Stimulated activated naive CD8-positive, alpha-beta T cell treated with anti-CD3 and anti-CD28 coated beads, Interleukin-15, Interleukin-2, amounts not matched to agents 100 U/mL and 50 U/mL, for 24 hours (primary cell): Measurements from ENCODE around the gene FAM118B.
A peak's percentile ranks its signal among the peaks of the same experiment; 100 is the strongest.
"Not testable (repeated sequence)": the region's sequence is repeated elsewhere in the genome, so short reads cannot be mapped to it uniquely, and the experiment has no call there.

ENCODE experiments used
- ATAC-seq: fragments of 150-1000 bp; cut with Tn5 transposase; one replicate; pipeline ENCODE4 v1.10.0; 2021
- DNase-seq: peaks from one replicate; pipeline ENCODE4 v3.0.0; 2021

The FAM118B gene

DNA sequence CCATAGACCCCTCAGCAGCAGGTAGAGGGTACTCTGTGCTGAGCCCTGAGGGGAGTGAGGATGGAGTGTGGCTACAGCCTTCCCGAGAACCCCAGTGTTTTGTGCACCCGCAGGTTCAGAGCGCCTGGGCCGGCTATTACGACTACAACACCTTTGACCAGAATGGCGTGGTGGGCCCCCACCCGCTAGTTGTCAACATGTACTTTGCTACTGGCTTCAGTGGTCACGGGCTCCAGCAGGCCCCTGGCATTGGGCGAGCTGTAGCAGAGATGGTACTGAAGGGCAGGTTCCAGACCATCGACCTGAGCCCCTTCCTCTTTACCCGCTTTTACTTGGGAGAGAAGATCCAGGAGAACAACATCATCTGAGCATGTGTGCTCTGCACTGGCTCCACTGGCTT is 65.7 kb downstream of the FAM118B start:
- DNase-seq (no peak), ATAC-seq (no peak)

DNA sequence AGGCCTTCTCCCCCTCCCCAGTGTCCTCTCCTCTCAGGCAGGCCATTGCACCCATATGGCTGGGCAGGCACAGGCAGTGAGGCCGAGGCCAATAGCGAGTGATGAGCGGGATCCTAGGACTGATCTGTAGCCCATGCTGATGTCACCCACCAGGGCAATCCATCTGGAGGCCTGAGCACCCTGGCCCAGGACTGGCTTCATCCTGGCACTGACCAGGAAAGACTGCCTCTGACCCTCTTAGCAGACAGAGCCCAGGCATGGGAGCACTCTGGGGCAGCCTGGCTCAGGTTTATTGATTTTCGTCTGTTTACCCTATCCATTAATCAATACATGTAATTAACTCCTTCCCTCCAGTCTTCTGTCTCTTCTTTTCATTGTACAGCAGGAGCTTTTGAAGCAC is 66.2 kb downstream of the FAM118B start:
- no peak for DNase-seq
- no peak for ATAC-seq

DNA sequence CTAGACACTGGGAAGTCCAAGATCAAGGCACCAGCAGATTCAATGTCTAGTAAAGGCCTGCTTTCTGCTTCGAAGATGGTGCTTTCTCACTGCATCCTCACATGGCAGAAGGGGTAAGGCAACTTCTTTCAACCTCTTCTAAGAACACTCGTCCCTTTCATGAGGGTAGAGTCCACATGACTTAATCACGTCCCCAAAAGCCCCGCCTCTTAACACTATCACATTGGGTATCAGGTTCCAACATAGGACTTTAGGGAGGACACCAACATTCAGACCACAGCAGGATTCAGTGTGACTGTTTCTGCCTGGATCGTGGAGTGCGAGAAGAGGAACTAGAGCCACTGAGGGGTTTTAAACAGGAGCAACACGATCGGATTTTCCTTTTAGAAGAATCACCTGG is 67.6 kb downstream of the FAM118B start:
- DNase-seq (no peak), ATAC-seq (no peak)

DNA sequence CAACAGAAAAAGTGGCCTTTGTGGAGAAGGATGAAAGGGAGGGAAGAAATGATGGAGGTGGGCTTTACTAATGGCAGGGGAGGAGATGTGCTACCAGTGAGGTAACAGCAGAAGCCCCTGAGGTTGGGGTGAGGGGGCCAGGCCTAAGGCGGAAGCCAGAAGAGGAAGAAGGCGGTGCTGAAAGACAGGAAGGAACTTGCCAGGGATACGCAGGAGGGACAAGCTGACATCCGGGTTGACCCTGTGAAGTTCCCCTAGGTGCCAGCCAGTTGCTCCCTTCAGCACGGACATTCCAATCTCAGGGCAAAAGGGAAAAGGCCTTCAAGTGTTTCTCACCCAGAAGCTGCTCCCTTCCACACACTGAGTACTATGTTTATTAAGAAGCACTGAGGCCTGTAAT is 69.0 kb downstream of the FAM118B start:
- ATAC-seq (no peak), DNase-seq (no peak)

DNA sequence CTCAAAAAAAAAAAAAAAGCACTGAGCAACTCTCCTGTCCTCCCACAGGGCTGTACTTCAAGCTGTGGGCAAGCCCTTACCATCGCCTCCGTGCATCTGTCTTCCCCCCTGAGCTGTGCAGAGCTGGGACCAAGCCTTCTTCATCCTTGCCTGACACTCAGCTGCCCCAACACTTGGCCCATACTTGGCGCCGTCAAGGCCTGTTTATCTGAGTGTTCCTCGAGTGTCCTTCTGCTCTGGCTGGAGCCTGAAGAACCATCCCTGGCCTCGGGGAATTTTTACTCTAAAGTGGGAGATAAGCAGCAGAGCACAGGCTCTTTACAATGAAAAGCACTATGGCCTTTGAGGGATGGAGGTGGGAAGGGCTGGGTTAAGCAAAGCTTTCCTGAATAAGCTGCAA is 69.7 kb downstream of the FAM118B start:
- DNase-seq = no peak
- ATAC-seq = no peak

DNA sequence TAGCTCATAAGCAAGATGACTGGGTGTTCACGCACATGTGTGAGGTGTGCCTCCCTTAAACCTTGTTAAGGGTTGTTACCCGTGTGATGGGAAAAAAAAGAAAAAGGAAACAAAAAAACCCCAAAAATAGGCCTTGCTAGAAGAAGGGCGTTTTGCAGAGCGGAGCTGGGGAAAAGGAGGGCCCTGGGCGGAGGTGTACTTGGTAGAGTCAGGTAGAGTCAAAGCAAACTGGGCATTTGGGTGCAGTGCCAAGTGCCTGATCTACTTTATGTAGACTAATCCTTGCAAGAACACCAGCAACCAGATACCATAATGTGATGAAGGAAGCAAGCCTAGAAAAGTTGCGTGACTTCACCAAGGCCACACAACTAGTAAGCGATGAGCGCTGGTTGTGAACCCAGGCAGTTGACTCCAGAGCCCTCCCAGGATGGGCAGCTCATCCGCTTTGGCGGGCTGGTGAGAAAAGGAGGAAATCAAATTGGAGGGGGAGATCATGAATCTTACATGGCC is 70.1 kb downstream of the FAM118B start:
- ATAC-seq = no peak

DNA sequence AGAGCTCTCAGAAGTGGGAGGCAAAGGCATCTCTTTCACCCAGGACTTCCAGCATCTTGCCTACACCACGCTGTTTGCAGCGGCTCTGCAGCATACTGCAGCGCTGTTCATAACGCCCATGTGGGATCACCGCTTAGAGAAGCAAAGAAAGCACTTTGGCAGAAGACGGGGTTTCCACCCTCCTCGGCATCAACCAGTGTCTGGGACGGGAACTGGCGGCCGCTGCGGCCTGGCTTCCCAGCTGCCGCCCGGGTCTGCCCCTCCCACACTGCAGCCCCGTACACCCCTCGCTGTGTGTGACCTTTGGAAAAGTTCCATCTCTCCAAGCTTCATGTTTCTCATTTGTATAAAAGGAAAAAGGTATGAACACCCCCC is 70.8 kb downstream of the FAM118B start:
- DNase-seq (peak; percentile 51), ATAC-seq (peak; percentile 21)

More for the DNA sequence above, 70.1 kb downstream of the FAM118B start:
- no peak for DNase-seq

DNA sequence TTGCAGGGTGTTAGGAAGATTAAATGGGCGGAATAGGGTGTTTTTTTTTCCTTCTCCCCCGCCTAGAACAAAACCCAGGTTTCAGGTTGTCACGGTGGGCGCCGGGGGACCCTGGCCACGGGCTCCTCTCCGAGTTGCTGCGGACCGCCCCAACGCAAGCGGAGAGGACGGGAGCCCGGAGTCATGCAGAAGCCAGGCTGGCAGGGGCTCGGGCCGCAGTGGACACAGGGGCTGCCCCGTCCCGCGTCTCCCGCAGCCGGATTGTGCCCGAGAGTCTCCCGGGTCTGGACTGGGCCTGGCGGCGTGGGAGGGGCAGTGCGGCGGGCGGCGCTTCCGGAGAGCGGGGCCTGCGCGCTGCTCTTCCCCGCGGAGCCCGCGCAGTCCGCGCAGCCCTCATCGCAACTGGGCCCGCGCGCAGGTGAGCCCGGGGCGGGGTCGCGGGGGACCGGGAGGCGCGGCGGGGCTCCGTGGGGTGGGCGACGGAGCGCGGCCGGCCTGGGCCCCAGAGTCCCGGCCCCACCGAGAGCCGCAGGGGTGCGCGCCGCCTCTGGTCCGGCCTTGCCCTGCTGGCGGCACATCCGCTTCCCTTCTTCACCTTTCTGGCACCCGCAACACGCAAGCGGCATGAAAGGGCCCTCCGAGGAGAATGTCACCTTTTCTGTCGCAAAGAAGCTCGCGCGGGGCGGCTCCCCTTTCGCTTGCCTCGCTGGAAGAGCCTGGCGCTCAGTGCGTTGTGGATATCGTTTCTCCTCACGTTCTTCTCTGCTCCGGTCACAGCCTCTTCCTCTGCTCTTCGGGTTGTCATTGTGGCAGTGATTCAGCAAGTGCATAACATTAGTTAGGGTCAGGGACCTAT is 71.4 kb downstream of the FAM118B start, which contains the start of gene TIRAP:
TSS of gene TIRAP (plus strand) at position 358 of the 856 bp plus-strand sequence. CDS start 7,802 bp downstream, outside the sequence.
- ATAC-seq = peak; percentile 66
- DNase-seq = peak; percentile 61

DNA sequence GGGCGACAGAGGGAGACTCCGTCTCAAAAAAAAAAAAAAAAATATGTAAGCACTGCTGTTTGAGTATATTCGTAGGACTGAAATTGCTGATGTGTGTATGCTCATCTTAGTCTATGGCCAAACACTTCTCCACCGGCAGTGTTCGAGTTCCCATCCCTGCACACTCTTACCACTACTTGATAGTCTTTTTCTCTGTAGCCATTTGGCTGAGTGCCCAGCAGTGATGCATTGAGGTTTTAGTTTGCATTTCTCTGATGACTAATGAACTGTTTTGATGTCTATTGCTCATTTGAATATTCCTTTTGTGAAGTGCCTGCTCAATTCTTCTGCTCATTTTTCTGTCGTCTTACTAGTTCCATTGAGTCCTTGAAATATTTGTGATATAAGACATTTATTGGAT is 73.2 kb downstream of the FAM118B start:
- ATAC-seq (peak; percentile 66), DNase-seq (peak; percentile 89)

DNA sequence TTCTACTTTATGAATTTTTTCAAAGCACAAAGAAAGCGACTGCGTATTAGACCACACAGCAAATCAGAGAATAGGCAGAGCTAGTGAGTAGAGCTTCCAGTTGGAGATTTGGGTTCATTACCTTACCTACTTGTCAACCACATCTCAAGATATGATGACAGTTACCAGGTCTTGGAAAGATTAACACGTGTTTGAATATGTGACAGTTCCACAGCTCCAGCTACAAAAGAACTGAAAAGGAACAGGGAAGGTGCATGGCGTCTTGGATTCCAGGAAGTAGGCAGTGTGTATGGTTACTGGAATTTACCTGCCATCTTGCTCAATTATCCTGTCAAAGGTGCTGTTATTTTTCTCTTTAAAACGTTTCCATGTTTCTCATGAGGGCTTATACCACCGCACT is 76.7 kb downstream of the FAM118B start:
- ATAC-seq = no peak
- DNase-seq = no peak

DNA sequence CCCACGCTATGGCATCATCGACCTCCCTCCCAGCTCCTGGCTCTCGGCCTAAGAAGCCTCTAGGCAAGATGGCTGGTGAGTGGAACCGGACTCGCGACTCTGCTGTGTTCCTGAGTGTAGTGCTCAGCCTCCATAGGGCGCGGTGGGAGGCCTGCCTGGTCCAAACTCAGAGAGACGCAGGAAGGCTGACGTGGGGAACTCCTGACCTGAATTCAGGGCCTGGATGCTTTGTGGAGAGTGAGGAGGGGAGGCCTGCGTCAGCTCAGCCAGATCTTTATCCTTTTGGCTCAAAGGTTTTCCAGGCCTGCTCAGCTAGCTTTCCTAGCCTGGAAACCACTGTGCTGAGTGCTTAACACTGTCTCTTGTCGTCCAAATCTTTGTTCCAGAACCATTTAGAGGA is 79.3 kb downstream of the FAM118B start:
- ATAC-seq (no peak), DNase-seq (no peak)

DNA sequence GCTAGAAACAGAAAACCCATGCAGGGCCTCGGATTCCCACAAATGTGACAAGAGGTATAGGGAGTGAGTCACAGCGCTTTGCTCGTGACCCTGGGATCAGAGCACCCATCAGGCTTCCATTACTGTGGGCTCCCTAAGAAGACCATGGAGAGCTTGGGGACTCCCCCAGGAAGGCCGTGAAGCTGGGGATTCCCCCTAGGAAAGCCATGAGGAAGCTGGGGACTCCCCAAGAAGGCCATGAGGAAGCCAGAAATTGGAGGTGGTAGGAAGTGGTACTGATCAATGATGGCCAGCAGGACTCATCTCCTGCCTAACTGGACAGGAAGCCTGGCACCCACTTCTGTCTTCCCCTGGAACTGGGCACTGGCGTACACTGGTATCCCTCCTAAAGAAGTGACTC is 82.1 kb downstream of the FAM118B start:
- ATAC-seq = peak; percentile 59
- DNase-seq = no peak

DNA sequence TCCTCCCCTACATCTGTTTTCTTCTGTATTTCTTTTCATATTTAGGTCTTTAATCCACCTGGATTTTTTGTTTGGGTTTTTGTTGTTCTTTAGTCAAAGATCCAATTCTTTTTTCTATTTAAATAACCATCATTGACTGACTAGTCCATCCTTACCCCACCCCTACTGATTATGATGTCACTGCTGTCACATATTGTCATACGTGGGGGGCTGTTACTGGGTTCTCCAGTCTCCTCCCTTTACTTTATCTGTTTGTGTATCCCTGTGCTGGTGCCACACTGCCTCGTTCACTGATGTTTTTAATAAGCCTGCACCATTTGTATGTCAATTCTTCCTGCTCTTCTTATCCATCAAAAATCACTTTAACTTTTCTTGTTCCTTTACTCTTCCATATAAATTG is 85.4 kb downstream of the FAM118B start:
- ATAC-seq = no peak
- DNase-seq = no peak

DNA sequence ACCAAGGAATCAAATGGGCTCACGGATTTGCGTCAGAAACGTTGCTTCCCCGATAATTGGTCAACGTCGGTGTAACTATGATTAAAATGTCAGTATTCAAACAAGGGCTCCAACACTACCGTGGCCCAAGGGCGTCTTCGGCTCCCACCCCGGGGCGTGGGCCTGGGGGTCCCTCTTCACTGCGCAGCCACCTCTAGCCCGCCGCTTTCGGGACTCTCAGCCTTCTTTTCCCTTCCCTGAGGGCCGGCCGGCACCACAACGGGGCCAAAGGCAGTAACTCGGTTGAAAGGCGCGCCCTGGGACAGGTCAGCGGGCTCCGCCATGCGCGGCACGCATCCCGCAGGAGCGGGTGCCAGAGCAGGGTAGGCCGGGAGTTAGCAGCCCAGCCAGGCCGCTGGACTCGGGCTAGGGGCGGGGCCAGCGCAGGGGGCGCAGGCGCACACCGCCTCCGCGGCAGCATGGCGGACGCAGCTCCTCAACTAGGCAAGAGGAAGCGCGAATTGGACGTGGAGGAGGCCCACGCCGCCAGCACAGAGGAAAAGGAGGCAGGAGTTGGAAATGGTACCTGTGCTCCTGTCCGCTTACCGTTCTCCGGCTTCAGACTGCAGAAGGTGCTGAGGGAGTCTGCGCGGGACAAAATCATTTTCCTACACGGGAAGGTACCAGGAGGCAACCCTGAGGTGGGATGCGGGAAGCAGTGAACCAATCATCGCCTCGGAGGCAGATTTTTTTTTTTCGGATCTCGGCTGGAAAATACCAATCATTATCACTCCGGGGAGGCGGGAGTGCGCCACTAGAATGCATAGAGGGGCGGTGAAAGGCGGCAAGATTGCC is 92.3 kb downstream of the FAM118B start, which contains the start of gene DCPS:
TSS of gene DCPS (plus strand) at position 438 of the 834 bp plus-strand sequence. CDS start at position 459, 21 bp downstream.
- ATAC-seq = peak; percentile 97
- DNase-seq = peak; percentile 90

DNA sequence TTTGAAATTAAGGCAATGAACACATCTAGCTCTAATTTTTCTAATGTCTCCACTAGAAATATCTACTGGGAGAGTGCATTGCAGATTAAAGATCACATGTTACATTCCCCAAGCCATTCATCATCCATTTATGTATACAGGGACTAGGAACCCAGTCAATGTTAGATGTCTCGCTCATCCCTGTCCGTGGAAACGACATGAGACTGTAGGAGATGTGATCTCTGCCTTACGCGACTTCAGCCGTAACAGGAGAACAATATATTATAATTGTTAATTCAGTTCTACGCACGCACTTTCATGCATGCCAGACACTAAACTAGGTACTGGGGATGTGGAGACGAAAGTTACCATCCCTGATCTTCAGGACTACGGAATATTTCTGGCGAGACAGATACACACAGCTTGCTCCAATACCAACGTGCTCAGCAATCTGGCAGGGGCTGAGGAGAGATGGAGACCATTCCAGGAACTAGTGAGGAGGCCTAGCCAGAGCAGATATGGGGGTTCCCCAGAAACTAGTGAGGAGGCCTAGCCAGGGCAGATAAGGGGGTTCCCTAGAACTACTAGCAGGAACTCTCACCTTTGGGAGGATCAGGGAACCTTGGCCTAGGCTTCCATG is 93.0 kb downstream of the FAM118B start:
- no peak for ATAC-seq
- DNase-seq = no peak

DNA sequence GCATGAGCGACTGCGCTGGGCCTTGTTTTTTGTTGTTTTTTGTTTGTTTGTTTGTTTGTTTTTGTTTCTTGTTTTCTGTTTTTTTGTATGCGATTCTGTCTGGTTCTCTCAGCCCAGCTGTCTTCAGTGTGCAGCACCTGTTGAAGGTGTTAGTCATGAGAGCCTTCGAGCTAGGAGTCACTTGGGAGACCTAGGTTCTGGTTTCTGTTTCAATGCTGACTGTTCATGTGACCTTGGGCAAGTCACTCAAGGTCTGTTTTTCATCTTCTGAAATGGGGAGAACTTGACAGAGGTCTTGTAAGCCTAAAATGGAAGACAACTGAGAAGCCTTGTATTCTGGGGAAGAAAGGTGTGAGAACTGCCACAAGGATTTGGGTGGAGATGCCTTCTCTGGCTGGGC is 94.1 kb downstream of the FAM118B start:
- peak; percentile 30 for ATAC-seq
- DNase-seq = no peak

DNA sequence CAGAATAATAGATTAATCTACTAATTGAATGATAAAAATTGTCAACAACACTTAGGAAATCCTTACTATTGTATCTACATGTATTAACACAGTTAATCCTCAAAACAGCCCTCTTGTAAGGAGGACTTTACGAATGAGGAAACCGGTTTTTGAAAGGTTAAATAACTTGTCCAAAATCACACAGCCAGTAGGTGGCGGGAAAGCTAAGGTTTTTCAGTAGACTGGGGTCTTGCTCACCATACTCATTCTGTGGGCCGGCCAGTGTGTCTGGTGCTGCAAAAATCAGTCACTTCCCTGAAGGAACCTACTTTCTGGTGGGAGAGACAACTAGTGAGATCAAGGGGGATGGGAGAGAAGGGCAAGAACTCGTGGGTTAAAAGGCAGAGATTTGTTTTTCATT is 96.1 kb downstream of the FAM118B start:
- no peak for ATAC-seq
- DNase-seq = no peak

DNA sequence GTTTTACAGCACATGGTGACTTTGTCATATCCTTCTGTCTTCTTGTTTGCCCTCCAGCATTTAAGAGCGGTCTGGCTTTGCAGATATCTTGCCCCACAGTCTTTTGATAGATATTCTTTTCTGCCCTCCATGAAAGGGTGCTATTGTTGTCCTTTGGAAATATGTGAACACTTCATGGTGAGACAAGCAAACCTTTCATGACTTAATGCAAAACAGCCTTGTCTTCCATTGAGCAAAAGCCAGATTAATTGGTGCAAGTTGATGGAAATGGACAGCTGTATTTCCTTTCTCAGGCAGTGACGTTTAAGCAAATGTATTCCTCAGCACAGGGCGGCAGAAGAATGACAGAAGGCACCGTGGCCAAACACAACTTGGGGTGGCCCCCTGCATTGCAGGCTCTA is 96.7 kb downstream of the FAM118B start:
- no peak for ATAC-seq

DNA sequence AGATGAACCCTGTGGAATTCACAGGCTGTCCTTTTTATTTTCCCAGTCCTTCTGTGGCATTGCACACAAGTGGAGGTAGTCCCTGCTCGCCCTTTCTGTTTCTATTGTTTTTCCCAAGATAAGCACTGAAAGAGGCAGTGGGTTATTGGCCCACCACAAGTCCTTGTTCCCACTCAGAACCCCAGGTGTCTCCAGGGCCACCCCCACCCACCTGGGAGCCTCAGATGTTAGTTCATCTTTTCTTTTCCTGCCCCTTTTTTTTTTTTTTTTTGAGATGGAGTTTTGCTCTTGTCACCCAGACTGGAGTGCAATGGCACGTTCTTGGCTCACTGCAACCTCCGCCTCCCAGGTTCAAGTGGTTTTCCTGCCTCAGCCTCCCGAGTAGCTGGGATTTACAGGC is 97.2 kb downstream of the FAM118B start:
- DNase-seq, ATAC-seq: not testable (repeated sequence)

More for the DNA sequence above, 96.7 kb downstream of the FAM118B start:
- DNase-seq = no peak

DNA sequence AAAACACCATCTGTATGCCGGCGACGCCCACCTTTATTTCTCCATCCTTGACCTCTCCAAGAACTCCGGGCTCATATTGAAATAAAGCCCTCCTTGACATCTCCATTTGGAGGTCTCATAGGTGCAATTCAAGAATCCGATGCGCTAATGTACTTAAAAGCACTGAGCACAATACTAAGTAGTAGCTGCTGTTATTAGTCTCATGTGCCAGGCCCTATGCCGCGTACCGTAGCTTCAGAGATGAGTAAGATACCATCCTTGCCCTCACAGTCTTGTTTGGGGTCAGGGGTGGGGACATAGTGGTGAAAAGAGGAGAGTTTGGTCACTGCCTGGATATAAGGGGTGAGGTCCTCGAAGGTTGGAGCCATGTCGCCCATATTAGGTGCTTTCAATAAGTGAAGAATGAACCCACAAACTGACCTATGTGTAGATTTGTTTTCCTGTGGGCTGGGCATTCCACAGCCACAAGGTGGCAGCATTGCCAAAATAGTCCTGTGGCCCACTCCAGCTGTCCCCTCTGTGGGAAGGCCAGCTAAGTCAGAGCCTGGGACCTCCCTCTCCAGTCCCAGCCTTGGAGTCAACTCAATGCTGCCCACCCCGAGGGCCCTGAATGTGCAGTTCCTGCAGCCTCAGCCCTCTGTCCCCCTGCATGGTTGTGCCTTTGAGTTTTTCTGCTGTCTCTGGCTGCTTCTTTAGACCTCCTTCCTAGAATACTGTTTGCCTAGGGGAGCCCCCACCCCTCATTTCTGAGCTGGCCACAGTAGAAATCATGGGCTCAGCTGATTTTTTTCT is 98.8 kb downstream of the FAM118B start:
- DNase-seq = peak; percentile 72

DNA sequence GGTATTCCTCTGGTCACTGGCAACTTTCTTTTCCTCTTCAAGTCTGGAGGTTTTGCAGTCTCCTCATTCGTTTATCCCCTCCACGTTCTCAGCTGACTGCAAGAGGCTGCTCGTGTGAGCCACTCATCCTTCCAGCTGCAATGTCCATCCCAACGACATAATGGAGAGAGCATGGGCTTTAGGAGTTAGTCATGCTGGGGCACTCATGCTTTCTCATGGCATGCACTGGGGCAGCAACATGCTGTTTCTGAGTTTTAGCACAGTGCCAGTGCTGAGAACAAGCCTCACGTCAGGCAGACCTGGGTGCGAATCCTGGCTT is 99.4 kb downstream of the FAM118B start:
- DNase-seq = no peak
- ATAC-seq = no peak

More for the DNA sequence above, 98.8 kb downstream of the FAM118B start:
- peak; percentile 78 for ATAC-seq
